GM10847 (cell line): ENCODE results near the gene AP1S1.

ENCODE experiments used
- POLR2A ChIP-seq: IDR thresholded peaks from 2 replicates; pipeline ENCODE4 v1.6.1; 2011; ENCODE audit not compliant: insufficient read length; ENCODE audit errors: extremely low read depth

AP1S1 gene

GRCh38 chr7:101122933-101123702 lies 31.2 kb upstream of the AP1S1 start:
- no peak for TF ChIP-seq POLR2A

- no peak for TF ChIP-seq POLR2A
These were observed 30.6 kb upstream of the AP1S1 start for GRCh38 chr7:101123703-101124068.

GRCh38 chr7:101124376-101125056 lies 29.8 kb upstream of the AP1S1 start:
- no peak for TF ChIP-seq POLR2A

GRCh38 chr7:101125989-101126650 lies 28.2 kb upstream of the AP1S1 start:
- TF ChIP-seq POLR2A: no peak

- no peak for TF ChIP-seq POLR2A
These were observed 27.4 kb upstream of the AP1S1 start, which contains the start of gene SERPINE1 for GRCh38 chr7:101126651-101127459. Gene SERPINE1 (plus strand): TSS chr7:101127104. CDS start chr7:101128394, 1,290 bp downstream.

- no peak for TF ChIP-seq POLR2A
These were observed 26.7 kb upstream of the AP1S1 start for GRCh38 chr7:101127460-101128039.

GRCh38 chr7:101128040-101128834 lies 26.0 kb upstream of the AP1S1 start:
- TF ChIP-seq POLR2A: no peak

GRCh38 chr7:101129603-101130117 lies 24.6 kb upstream of the AP1S1 start:
- TF ChIP-seq POLR2A: no peak

- no peak for TF ChIP-seq POLR2A
These were observed 20.5 kb upstream of the AP1S1 start for GRCh38 chr7:101133621-101134398.

- no peak for TF ChIP-seq POLR2A
These were observed 19.8 kb upstream of the AP1S1 start for GRCh38 chr7:101134399-101134980.

GRCh38 chr7:101137651-101138212 lies 16.5 kb upstream of the AP1S1 start:
- no peak for TF ChIP-seq POLR2A

GRCh38 chr7:101138213-101138870 lies 15.9 kb upstream of the AP1S1 start:
- no peak for TF ChIP-seq POLR2A

- TF ChIP-seq POLR2A: no peak
These were observed 14.0 kb upstream of the AP1S1 start for GRCh38 chr7:101140339-101140699.
